ENCODE measurements around the gene ZG16B.

ZG16B gene

GRCh38 chr16:2842340-2843000 lies 12.4 kb downstream of the ZG16B start:
- peak overlapping the region; percentile 45 to 63 (median 49) for H3K4me3 ChIP-seq (ENCODE audit: low read depth in 1 of 5, low read length in 5 of 5)
- H3K27me3 ChIP-seq (ENCODE audit: control insufficient read depth in 5 of 5, insufficient read depth in 4 of 5, low read length in 5 of 5), result peaks cover 0 to 27% (median 9%) of the 10 kb centered on the region in 5 donors
- H3K36me3 ChIP-seq (ENCODE audit: control insufficient read depth in 5 of 5, insufficient read depth in 5 of 5, low read length in 5 of 5), result no peaks in the 10 kb centered on the region
- no peak overlapping the region for H3K27ac ChIP-seq (ENCODE audit: low read depth, low read length)
- H3K9ac ChIP-seq (ENCODE audit: low read length in 5 of 5), result peak overlapping the region in 1 of 5 donors; percentile 1
- peaks cover 0 to 18% (median 12%) of the 10 kb centered on the region in 5 donors for H3K4me1 ChIP-seq (ENCODE audit: control insufficient read depth in 5 of 5, insufficient read depth in 5 of 5, low read length in 5 of 5)
- no peaks in the 10 kb centered on the region for H3K9me3 ChIP-seq (ENCODE audit: control insufficient read depth in 5 of 5, low read length in 5 of 5)

GRCh38 chr16:2843526-2843925 lies 13.4 kb downstream of the ZG16B start:
- Histone ChIP-seq H3K4me3 (ENCODE audit: low read depth in 1 of 5, low read length in 5 of 5) (no peak overlapping the region), H3K36me3 (ENCODE audit: control insufficient read depth in 5 of 5, insufficient read depth in 5 of 5, low read length in 5 of 5) (no peaks in the 10 kb centered on the region), H3K27me3 (ENCODE audit: control insufficient read depth in 5 of 5, insufficient read depth in 4 of 5, low read length in 5 of 5) (peaks cover 0 to 22% (median 4%) of the 10 kb centered on the region in 5 donors), H3K27ac (ENCODE audit: low read depth, low read length) (no peak overlapping the region), H3K9me3 (ENCODE audit: control insufficient read depth in 5 of 5, low read length in 5 of 5) (no peaks in the 10 kb centered on the region), H3K4me1 (ENCODE audit: control insufficient read depth in 5 of 5, insufficient read depth in 5 of 5, low read length in 5 of 5) (peaks cover 0 to 18% (median 12%) of the 10 kb centered on the region in 5 donors), H3K9ac (ENCODE audit: low read length in 5 of 5) (no peak overlapping the region)

DNA sequence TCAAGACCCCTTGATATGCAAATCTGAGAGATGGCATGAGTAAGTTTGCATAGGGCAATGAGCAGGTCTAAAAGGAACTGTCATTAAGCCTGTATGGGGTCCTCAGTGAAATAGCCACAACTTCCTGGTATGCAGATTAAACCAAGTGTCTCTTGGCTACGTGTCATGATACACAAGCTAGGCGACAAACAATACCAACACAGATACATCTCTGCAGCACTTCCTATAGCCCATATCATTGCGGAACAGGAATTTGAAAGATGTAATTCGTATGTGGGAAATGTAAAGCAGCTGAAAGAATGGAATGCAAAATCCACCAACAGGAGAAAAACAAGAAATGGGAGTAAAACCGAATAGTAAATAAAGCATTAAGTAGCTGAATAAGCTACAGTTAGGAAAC lies 15.0 kb downstream of the ZG16B start:
- Histone ChIP-seq H3K27me3 (ENCODE audit: control insufficient read depth in 5 of 5, insufficient read depth in 4 of 5, low read length in 5 of 5) (peaks cover 4 to 20% (median 12%) of the 10 kb centered on the region in 5 donors), H3K4me1 (ENCODE audit: control insufficient read depth in 5 of 5, insufficient read depth in 5 of 5, low read length in 5 of 5) (peaks cover 0 to 16% (median 12%) of the 10 kb centered on the region in 5 donors), H3K36me3 (ENCODE audit: control insufficient read depth in 5 of 5, insufficient read depth in 5 of 5, low read length in 5 of 5) (no peaks in the 10 kb centered on the region), H3K27ac (ENCODE audit: low read depth, low read length) (no peak overlapping the region), H3K9ac (ENCODE audit: low read length in 5 of 5) (no peak overlapping the region), H3K9me3 (ENCODE audit: control insufficient read depth in 5 of 5, low read length in 5 of 5) (no peaks in the 10 kb centered on the region), H3K4me3 (ENCODE audit: low read depth in 1 of 5, low read length in 5 of 5) (no peak overlapping the region)

DNA sequence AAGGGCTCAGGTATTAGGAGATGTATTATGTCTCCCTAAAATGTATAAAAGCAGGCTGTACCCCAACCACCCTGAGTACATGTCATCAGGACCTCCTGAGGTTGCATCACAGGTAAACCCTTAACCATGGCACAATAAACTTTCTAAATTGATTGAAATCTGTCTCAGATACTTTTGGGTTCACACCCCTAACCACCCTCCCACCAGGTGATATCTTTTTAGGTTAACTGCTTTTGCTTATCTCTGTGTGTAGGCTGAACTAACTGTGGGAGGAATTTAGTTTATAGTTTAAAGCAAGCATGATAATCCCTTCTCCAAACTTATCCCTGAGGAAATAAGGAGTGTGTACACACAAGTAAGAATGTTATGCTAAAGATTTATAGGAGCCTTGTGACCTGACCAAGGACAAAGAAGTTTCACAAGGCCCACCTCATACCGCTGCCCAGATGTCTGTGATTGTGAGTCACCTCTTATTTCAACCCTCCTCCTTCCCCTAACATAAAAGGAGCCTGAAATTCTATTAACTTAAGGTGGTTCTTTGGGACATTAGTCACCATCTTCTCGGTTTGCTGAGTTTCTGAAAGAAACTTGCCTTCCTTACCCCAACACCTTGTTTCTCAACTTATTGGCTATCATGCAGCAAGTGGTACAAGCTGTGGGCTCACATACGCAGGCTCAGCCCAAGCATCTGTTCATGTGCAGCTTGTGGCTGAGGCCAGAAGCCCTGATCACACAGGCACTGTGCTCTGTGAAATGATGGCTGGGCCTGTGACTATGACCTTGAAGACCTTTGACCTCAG lies 16.6 kb downstream of the ZG16B start:
- Histone ChIP-seq H3K27me3 (ENCODE audit: control insufficient read depth in 5 of 5, insufficient read depth in 4 of 5, low read length in 5 of 5) (peaks cover 6 to 25% (median 16%) of the 10 kb centered on the region in 5 donors), H3K9ac (ENCODE audit: low read length in 5 of 5) (no peak overlapping the region), H3K9me3 (ENCODE audit: control insufficient read depth in 5 of 5, low read length in 5 of 5) (no peaks in the 10 kb centered on the region), H3K4me3 (ENCODE audit: low read depth in 1 of 5, low read length in 5 of 5) (no peak overlapping the region), H3K36me3 (ENCODE audit: control insufficient read depth in 5 of 5, insufficient read depth in 5 of 5, low read length in 5 of 5) (no peaks in the 10 kb centered on the region), H3K4me1 (ENCODE audit: control insufficient read depth in 5 of 5, insufficient read depth in 5 of 5, low read length in 5 of 5) (peaks cover 0 to 11% (median 10%) of the 10 kb centered on the region in 5 donors), H3K27ac (ENCODE audit: low read depth, low read length) (no peak overlapping the region)

- Histone ChIP-seq H3K9ac (ENCODE audit: low read length in 5 of 5) (no peak overlapping the region), H3K9me3 (ENCODE audit: control insufficient read depth in 5 of 5, low read length in 5 of 5) (peaks cover 0 to 7% (median 5%) of the 10 kb centered on the region in 5 donors), H3K4me1 (ENCODE audit: control insufficient read depth in 5 of 5, insufficient read depth in 5 of 5, low read length in 5 of 5) (no peaks in the 10 kb centered on the region), H3K27ac (ENCODE audit: low read depth, low read length) (no peak overlapping the region), H3K27me3 (ENCODE audit: control insufficient read depth in 5 of 5, insufficient read depth in 4 of 5, low read length in 5 of 5) (peaks cover 14 to 36% (median 26%) of the 10 kb centered on the region in 5 donors), H3K4me3 (ENCODE audit: low read depth in 1 of 5, low read length in 5 of 5) (no peak overlapping the region), H3K36me3 (ENCODE audit: control insufficient read depth in 5 of 5, insufficient read depth in 5 of 5, low read length in 5 of 5) (no peaks in the 10 kb centered on the region)
These were observed 19.0 kb downstream of the ZG16B start for GRCh38 chr16:2848933-2849725.

DNA sequence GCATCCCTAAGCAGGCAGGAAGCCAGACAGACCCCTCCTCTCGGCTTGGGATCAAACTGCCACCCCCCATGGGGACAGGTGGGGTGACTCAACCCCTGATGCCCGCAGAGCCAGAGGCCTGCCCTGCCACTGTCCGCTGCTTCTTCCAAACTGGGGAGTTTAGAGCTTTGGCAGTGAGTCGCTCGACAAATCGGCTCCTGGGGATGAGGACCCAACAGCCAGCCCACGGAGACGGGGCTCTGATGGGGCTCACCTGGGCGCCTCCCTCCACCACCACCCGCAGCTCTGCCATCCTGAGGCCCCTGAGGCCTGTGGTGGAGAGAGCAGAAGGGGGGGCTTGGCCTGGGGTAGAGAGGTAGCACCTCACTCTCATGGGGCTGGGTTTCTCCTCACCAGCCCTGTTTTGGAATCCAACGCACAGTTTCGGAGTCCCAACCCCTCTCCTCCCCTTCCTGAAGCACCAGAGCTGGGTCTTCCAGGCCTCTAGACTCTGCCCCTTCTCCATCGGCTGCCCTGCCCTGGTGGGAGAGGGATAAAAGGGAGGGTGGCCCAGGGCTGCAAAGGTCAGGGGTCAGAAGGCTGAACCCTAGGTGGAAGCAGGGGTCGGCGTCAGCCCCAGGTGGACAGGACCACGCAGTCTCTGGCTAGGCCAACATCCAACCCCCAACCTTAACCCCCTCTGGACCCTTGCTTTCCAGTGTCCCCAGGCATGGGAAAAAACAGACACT lies 22.1 kb downstream of the ZG16B start:
- H3K27me3 ChIP-seq (ENCODE audit: control insufficient read depth in 5 of 5, insufficient read depth in 4 of 5, low read length in 5 of 5), result peaks cover 14 to 45% (median 27%) of the 10 kb centered on the region in 5 donors
- H3K9me3 ChIP-seq (ENCODE audit: control insufficient read depth in 5 of 5, low read length in 5 of 5), result peaks cover 2 to 14% (median 12%) of the 10 kb centered on the region in 5 donors
- no peak overlapping the region for H3K9ac ChIP-seq (ENCODE audit: low read length in 5 of 5)
- H3K4me3 ChIP-seq (ENCODE audit: low read depth in 1 of 5, low read length in 5 of 5), result no peak overlapping the region
- H3K4me1 ChIP-seq (ENCODE audit: control insufficient read depth in 5 of 5, insufficient read depth in 5 of 5, low read length in 5 of 5), result no peaks in the 10 kb centered on the region
- H3K36me3 ChIP-seq (ENCODE audit: control insufficient read depth in 5 of 5, insufficient read depth in 5 of 5, low read length in 5 of 5), result no peaks in the 10 kb centered on the region
- H3K27ac ChIP-seq (ENCODE audit: low read depth, low read length), result no peak overlapping the region

DNA sequence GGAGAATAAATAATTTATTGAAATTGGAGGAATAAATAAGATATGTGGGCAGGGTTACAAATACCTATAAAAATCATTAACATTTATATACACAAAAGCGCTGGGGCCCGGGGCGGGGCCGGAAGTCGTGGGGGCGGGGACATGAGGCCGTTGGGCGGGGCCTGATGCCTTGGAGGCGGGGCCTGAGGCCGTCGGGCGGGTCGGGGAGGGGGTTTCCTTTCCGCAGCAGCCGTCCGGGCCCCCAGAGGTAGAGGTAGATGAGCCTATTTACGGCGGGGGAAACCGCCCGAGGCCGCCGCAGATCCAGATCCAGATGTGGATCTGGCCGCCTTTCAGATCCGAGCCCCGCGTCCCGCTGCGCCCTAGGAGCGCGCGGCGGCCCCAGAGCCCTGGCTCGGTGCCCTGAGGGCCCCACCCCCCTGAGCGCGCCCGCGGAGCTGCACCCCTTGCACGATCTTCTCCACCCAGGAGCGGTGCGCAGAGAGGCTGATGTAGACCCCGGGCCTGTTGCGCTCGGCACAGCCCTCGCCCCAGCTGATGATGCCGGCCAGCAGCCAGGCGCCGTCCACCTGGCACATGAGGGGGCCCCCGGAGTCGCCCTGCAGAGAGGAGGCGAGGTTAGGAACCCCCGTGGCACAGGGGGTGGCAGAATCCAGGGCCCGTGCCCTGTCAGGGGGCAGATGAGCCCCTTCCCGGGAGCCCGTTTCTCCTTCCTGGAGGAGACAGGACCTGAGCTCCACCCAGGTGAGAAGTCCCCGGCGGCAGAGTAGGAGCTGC lies 22.8 kb downstream of the ZG16B start:
- no peak overlapping the region for H3K27ac ChIP-seq (ENCODE audit: low read depth, low read length)
- no peak overlapping the region for H3K4me3 ChIP-seq (ENCODE audit: low read depth in 1 of 5, low read length in 5 of 5)
- no peak overlapping the region for H3K9ac ChIP-seq (ENCODE audit: low read length in 5 of 5)
- peaks cover 21 to 53% (median 35%) of the 10 kb centered on the region in 5 donors for H3K27me3 ChIP-seq (ENCODE audit: control insufficient read depth in 5 of 5, insufficient read depth in 4 of 5, low read length in 5 of 5)
- peaks cover 2 to 14% (median 12%) of the 10 kb centered on the region in 5 donors for H3K9me3 ChIP-seq (ENCODE audit: control insufficient read depth in 5 of 5, low read length in 5 of 5)
- H3K36me3 ChIP-seq (ENCODE audit: control insufficient read depth in 5 of 5, insufficient read depth in 5 of 5, low read length in 5 of 5), result no peaks in the 10 kb centered on the region
- H3K4me1 ChIP-seq (ENCODE audit: control insufficient read depth in 5 of 5, insufficient read depth in 5 of 5, low read length in 5 of 5), result peaks cover 0 to 7% (median 3%) of the 10 kb centered on the region in 5 donors

- Histone ChIP-seq H3K27me3 (ENCODE audit: control insufficient read depth in 5 of 5, insufficient read depth in 4 of 5, low read length in 5 of 5) (peaks cover 28 to 60% (median 41%) of the 10 kb centered on the region in 5 donors), H3K36me3 (ENCODE audit: control insufficient read depth in 5 of 5, insufficient read depth in 5 of 5, low read length in 5 of 5) (no peaks in the 10 kb centered on the region), H3K27ac (ENCODE audit: low read depth, low read length) (no peak overlapping the region), H3K4me3 (ENCODE audit: low read depth in 1 of 5, low read length in 5 of 5) (no peak overlapping the region), H3K9me3 (ENCODE audit: control insufficient read depth in 5 of 5, low read length in 5 of 5) (peaks cover 2 to 14% (median 12%) of the 10 kb centered on the region in 5 donors), H3K4me1 (ENCODE audit: control insufficient read depth in 5 of 5, insufficient read depth in 5 of 5, low read length in 5 of 5) (peaks cover 0 to 7% (median 3%) of the 10 kb centered on the region in 5 donors), H3K9ac (ENCODE audit: low read length in 5 of 5) (no peak overlapping the region)
These were observed 23.5 kb downstream of the ZG16B start for GRCh38 chr16:2853531-2854073.
